GM19324 (cell line): ENCODE results near the gene MAP3K1.

Experiments
- ATAC-seq: cut with Tn5 transposase; IDR thresholded peaks from one replicate; pipeline ENCODE4 v1.9.1; 2021; ENCODE audit warnings: mild to moderate bottlenecking, moderate library complexity; ENCODE audit not compliant: unreplicated experiment, low FRiP score

Gene MAP3K1

DNA sequence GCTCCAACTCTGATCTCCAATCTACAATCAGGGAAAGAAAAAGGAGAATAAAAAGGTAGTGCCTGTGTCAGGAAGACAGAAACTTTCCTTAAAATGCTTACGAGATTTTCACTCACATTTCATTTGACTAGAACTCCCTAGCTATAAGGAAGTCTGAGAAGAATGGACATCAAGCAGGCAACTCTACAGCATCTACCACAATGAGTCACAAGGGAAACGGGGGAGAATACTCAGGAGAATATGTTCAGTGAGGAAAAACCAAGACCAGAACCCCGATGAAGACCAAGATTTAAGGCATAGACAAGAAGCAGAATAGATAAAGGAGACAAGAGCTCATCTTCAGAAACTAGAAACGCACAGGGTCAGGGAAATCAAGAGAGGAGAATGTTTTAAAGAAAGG lies 85.0 kb downstream of the MAP3K1 start:
- no peak for ATAC-seq

GRCh38 chr5:56900858-56901578 lies 85.7 kb downstream of the MAP3K1 start:
- no peak for ATAC-seq

DNA sequence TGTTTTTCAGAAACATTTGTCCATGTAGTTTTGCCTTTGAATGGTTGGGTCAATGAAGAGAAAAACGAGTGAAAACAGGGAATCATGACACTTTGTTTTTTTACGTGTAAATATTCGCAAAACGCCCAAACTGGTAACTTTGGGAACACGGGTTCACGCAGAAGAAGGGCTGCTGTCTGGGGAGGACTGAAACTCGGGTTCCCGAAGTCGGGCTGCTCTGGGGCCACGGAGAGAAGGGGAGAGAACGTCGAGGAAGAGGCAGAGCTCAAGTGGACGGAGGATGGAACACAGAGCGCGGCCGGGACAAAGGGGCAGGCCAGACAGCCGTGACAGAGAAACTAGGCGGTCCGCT lies 93.6 kb downstream of the MAP3K1 start:
- ATAC-seq, result no peak

DNA sequence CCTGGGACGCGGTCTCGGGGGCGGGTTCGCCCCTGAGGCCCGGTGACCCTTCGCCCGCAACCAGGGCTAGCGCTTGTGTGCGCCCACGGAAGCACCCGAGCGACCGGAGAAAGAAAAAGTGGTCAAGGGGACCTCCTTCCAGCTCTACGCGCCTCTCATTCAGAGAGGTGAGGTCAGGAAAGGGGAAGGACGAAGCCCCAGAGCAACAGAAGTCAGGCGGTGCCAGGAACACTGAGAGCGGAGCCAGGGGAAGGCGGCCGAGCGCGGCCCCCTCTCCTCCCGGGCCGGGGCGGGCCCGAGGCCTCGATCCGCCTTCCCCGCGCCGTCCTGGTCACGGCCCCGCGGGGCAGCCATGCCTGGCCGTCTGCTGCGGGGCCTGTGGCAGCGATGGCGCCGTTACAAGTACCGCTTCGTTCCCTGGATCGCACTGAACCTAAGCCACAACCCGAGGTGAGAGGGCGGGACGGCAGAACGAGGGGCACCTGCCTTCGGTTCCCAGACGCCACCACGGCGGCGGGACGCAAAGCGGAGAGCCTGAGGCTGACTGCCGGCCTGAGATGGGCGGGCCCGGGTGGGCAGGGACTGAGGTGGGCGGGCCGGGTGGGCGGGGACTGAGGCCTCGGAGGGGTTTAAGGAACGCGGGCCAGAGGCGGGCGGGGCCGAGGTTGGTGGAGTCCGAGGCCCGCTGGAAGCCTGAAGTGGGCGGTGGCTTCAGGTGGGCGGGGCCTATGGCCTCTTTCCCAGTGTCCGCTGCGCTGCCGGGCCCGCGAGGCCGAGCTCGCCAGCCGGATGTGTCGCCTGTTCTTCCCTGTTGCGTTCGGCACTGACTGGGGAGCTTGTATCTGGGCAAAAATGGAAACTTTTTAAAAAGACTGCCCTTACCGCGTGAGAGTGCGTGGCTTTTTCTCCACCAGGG lies 94.2 kb downstream of the MAP3K1 start, which contains the start of gene SETD9:
SETD9 (plus strand) TSS at position 303 of the 916 bp plus-strand sequence; CDS start at position 353, 50 bp downstream.
- ATAC-seq, result peak; percentile 91

DNA sequence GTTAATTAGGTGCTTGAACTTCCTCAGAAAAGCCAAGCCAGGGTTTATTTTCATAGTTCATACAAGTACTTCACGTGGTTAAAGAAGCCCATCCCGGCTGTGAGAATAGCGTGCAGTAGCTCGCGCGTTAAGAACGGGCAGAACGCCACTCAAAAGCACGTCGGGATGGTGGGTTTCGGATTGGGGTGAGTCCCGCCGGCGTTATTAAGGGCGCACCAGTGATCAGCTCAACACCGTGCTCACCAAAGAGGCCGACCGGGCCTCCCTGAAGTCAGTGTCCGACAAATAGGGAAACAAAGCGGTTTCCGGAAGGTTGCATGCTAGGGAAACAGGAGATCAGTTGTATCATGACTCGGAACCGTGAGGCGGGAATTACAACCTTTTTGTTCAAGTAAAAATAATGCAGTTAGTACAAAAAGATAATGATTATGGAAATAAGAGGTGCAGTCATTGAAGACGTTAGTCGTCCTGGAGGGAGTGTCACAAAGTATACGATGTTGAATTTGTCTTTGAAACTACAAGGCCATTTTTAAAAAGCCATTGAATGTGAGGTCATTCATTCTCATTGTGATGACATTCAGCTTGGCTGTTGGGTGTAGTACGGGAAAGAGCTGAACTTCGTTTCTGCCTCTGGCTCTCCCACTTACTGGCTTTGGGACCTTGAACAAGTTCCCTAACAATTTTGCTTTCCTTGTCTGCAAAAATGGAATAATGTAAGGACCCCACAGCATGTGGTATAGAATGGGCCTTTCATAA lies 95.0 kb downstream of the MAP3K1 start:
- peak; percentile 22 for ATAC-seq

DNA sequence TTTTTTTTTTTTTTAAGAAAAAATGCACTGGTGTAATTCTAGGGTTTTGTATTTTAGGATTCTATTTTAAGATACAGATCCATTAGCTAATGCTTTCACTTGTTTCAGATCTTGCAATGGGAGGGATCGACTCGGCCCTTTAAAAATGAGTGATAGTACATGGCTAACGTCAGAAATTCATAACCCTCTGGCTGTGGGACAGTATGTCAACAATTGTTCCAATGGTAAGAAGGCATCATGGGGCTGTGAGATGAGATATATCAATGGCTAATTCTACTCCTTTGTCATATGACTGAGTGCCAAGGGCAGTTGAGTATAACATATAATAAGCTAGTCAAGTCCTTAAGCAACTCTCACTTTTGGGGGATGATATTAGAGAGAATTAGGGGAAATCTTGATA lies 98.4 kb downstream of the MAP3K1 start:
- ATAC-seq, result no peak

DNA sequence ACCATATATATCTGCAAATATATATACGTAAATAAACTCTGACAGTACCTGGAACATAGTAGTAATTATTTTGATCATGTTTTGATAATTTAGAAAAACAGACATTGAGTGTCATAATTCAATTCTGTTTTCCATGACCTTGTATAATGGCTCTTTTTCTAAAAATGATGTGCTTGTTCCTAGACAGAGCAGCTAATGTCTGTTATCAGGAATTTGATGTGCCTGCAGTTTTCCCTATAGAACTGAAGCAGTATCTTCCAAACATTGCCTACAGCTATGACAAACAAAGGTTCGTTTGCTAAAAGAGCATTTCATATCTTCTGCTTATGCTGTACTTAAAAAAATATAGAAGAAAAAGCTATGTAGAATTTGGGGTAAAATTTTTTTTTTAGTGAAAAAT lies 99.3 kb downstream of the MAP3K1 start:
- no peak for ATAC-seq

GRCh38 chr5:56917534-56917933 lies 102.2 kb downstream of the MAP3K1 start:
- no peak for ATAC-seq

GRCh38 chr5:56918054-56918453 lies 102.7 kb downstream of the MAP3K1 start:
- ATAC-seq, result no peak

DNA sequence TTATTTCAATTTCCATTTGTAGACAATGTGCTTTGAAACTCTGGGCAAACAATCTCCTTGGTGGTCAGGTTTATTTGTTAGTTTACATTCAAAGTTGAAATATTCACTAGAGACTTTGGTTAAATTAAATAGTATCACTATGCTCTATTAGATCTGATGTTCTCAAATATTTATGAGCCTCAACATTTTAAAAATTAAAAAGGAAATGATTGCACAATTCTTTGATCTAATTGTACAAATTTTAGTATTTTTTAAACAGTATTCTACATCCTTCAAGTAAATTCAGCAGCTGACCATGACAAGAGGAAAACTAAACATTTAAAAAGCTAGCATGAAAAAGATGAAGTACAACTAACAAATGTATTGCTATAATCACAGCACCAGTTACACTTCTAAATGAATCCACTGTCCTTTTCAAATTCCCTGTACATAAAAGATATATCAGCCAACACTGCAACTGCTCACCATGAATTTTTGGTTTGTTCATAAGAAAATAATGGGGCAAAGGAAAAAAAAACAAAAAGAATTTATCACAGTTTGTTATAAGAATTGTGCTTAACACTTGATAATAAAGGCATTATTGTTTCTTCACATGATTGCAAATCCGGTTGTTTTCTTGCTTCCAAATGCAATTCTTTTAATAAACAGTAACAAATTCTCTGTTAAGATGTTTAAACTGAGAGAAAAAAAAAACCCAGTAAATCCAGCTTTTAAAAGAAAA lies 104.8 kb downstream of the MAP3K1 start:
- no peak for ATAC-seq

- ATAC-seq, result no peak
Observed at GRCh38 chr5:56922922-56923321, 107.6 kb downstream of the MAP3K1 start.

DNA sequence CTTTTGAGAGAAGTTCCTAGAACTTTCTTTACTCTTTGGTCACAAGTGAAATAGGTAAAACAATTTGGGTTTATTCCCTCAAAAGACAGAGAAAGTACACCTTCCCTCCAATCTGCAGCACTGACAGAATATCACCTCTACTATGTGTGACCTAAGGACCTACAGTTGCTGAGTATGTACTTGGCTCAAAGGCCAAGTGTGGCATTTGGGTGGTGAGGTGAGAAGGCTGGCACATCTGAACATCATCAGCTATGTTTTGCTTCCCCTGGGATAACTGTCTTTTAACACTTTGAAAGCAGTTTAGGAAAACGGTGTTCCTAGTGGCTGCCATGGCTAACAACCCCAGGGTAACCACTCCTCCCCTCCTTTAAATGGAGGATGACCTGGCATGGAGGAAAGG lies 119.0 kb downstream of the MAP3K1 start:
- no peak for ATAC-seq

DNA sequence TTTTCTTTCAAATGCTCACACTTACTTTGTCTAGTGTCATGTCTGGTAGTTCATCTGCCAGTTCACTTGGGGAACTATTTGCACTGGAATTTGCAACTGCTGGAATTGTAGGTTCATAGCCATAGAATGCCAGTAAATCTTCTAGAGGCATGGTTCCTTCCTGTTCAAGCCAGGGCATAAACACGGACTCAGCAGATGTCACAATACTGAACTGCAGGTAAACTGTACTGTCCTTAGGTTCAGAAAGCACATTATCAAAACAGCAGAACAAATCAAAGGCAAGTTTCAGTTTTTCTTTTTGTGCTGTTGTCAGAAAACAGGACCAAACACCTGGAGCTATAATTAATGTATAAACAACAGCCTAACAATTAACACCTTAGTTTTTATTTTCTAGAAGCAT lies 123.5 kb downstream of the MAP3K1 start:
- no peak for ATAC-seq

- no peak for ATAC-seq
Observed at GRCh38 chr5:56941981-56942380, 126.6 kb downstream of the MAP3K1 start.
